A549 (cell line): ENCODE measurements around the gene GATC. TPM values are rescaled to one million over a fixed set of nuclear protein-coding genes. Genes with fewer than 3 reads are reported as not detected.

Source experiments
- ATAC-seq, 2 experiments: fragments of 200-7000 bp in 1 of 2; fragments of >200 bp in 1 of 2; cut with Nextera tagmentation in 1 of 2; cut with Tn5 transposase in 1 of 2; 3 replicates each; pipeline versions ENCODE4 v1.8.0 to v1.9.1; 2018 to 2020; ENCODE audit warnings: mild to moderate bottlenecking in 1 of 2, moderate library complexity in 1 of 2
- CTCF ChIA-PET: fragments of 300-600 bp; sonication (Branson Sonifier 250); formaldehyde crosslinking; extraction: SDS; loops from one replicate; lab custom pipeline; 2021; ENCODE audit warnings: antibody characterized with exemption, inconsistent platforms; lab: Yijun Ruan, JAX
- POLR2A ChIA-PET: fragments of 350-600 bp; formaldehyde crosslinking; extraction: SDS; loops from one replicate; lab custom pipeline; 2021; ENCODE audit warnings: antibody characterized with exemption, inconsistent platforms; lab: Yijun Ruan, JAX
- DNase-seq, 2 experiments: peaks; one replicate each; pipeline versions ENCODE4 v3.0.0 to v3.0.0-alpha.2; 2011 to 2016; ENCODE audit warnings: low read depth in 1 of 2, low spot score in 1 of 2
- FAIRE-seq: peaks from 2 replicates; lab custom pipeline; 2011; peaks lifted over from hg19 to GRCh38; lab: Jason Lieb, UNC
- H3K27ac ChIP-seq, 2 experiments: fragments of >200 bp; sonication (Bioruptor Twin); formaldehyde crosslinking; 3 replicates each; pipeline ENCODE4 v1.5.1; 2016 to 2017
- H3K4me1 ChIP-seq: fragments of >200 bp; sonication (Bioruptor Twin); formaldehyde crosslinking; 3 replicates; pipeline ENCODE4 v1.6.1; 2016
- H3K4me2 ChIP-seq: fragments of >200 bp; sonication (Bioruptor Twin); formaldehyde crosslinking; 3 replicates; pipeline ENCODE4 v1.6.1; 2016
- H3K4me3 ChIP-seq: fragments of >200 bp; sonication (Bioruptor Twin); formaldehyde crosslinking; 3 replicates; pipeline ENCODE4 v1.5.1; 2016
- H3K9me3 ChIP-seq: fragments of >200 bp; sonication (Bioruptor Twin); formaldehyde crosslinking; 3 replicates; pipeline ENCODE4 v1.6.1; 2016
- CEBPB ChIP-seq, 2 experiments: fragments of >200 bp in 1 of 2; sonication (Bioruptor Twin) in 1 of 2; formaldehyde crosslinking in 1 of 2; IDR thresholded peaks; 2 replicates each; pipeline ENCODE4 v1.6.1; 2012 to 2016
- CHD2 ChIP-seq: fragments of 150-350 bp; IDR thresholded peaks from 2 replicates; pipeline ENCODE4 v1.6.1; 2014; ENCODE audit warnings: low read length; ENCODE audit not compliant: partially characterized antibody
- EHMT2 ChIP-seq: fragments of 200-600 bp; sonication (generic); IDR thresholded peaks from 2 replicates; pipeline ENCODE4 v1.6.1; 2016; ENCODE audit warnings: antibody characterized with exemption, low read depth, mild to moderate bottlenecking, moderate library complexity
- ELK1 ChIP-seq: fragments of 150-350 bp; IDR thresholded peaks from 2 replicates; pipeline ENCODE4 v1.6.1; 2014; ENCODE audit warnings: low read depth, mild to moderate bottlenecking, low read length
- EP300 ChIP-seq, 2 experiments: fragments of >200 bp; sonication (Bioruptor Twin); formaldehyde crosslinking; IDR thresholded peaks; 2 replicates in 1 of 2; 3 replicates in 1 of 2; pipeline ENCODE4 v1.6.1; 2016 to 2017
- FOSB ChIP-seq: fragments of 250-450 bp; sonication (Bioruptor Pico); IDR thresholded peaks from 2 replicates; pipeline ENCODE4 v1.5.0; 2020; ENCODE audit warnings: mild to moderate bottlenecking, moderate library complexity
- FOSL2 ChIP-seq, 2 experiments: fragments of 450-650 bp in 1 of 2; fragments of >200 bp in 1 of 2; sonication (Bioruptor Twin) in 1 of 2; formaldehyde crosslinking; IDR thresholded peaks; 2 replicates each; pipeline versions ENCODE4 v1.5.0 to v1.6.1; 2016 to 2020; ENCODE audit warnings: mild to moderate bottlenecking in 1 of 2, moderate library complexity in 1 of 2
- HES2 ChIP-seq: fragments of >200 bp; sonication (Bioruptor Twin); formaldehyde crosslinking; IDR thresholded peaks from 2 replicates; pipeline ENCODE4 v1.6.1; 2016
- HMGXB4 ChIP-seq: fragments of 250-450 bp; sonication (Bioruptor Pico); IDR thresholded peaks from 2 replicates; pipeline ENCODE4 v1.5.0; 2021; ENCODE audit warnings: mild to moderate bottlenecking, moderate library complexity, borderline replicate concordance
- HOXB13 ChIP-seq: fragments of 250-450 bp; sonication (Bioruptor Pico); IDR thresholded peaks from 2 replicates; pipeline ENCODE4 v1.5.0; 2020; ENCODE audit warnings: low read depth, mild to moderate bottlenecking, moderate library complexity
- HOXB5 ChIP-seq: fragments of 250-450 bp; sonication (Bioruptor Pico); IDR thresholded peaks from 2 replicates; pipeline ENCODE4 v1.5.0; 2020; ENCODE audit warnings: mild to moderate bottlenecking, moderate library complexity
- JUNB ChIP-seq: fragments of >200 bp; sonication (Bioruptor Twin); formaldehyde crosslinking; IDR thresholded peaks from 2 replicates; pipeline ENCODE4 v1.6.1; 2016
- KDM1A ChIP-seq: fragments of 200-600 bp; sonication (generic); IDR thresholded peaks from 2 replicates; pipeline ENCODE4 v1.6.1; 2016; ENCODE audit warnings: low read depth, mild to moderate bottlenecking
- NFE2L2 ChIP-seq: fragments of 150-350 bp; conservative IDR thresholded peaks from 2 replicates; pipeline ENCODE4 v1.6.1; 2014; ENCODE audit warnings: low read length
- NPAS2 ChIP-seq: fragments of 250-450 bp; sonication (Bioruptor Pico); IDR thresholded peaks from 2 replicates; pipeline ENCODE4 v1.8.0; 2022; ENCODE audit warnings: mild to moderate bottlenecking, moderate library complexity, borderline replicate concordance
- PHF8 ChIP-seq: fragments of 200-600 bp; sonication (generic); IDR thresholded peaks from 2 replicates; pipeline ENCODE4 v1.6.1; 2016; ENCODE audit warnings: low read depth, mild to moderate bottlenecking, antibody characterized with exemption, moderate library complexity, borderline replicate concordance
- POLR2A ChIP-seq: IDR thresholded peaks from 2 replicates; pipeline ENCODE4 v1.6.1; 2012; ENCODE audit warnings: mild to moderate bottlenecking, low read length
- POLR2AphosphoS2 ChIP-seq: conservative IDR thresholded peaks from 2 replicates; pipeline ENCODE4 v1.6.1; 2012; ENCODE audit warnings: low read length, improper control_type of control experiment, inconsistent platforms
- RAD21 ChIP-seq, 2 experiments: fragments of >200 bp in 1 of 2; sonication (Bioruptor Twin) in 1 of 2; formaldehyde crosslinking in 1 of 2; IDR thresholded peaks in 1 of 2; conservative IDR thresholded peaks in 1 of 2; 2 replicates in 1 of 2; 3 replicates in 1 of 2; pipeline ENCODE4 v1.6.1; 2012 to 2018; ENCODE audit warnings: inconsistent platforms in 1 of 2
- ZFP36 ChIP-seq: fragments of 450-650 bp; IDR thresholded peaks from 2 replicates; pipeline ENCODE4 v1.6.1; 2014; ENCODE audit warnings: borderline replicate concordance; ENCODE audit not compliant: partially characterized antibody
- WGBS: methylation state at CpG from one replicate; pipeline ENCODE4 v1.1.6; 2017; ENCODE audit errors: missing lambda C conversion rate; 5-methylcytosine and 5-hydroxymethylcytosine counted together
- polyA plus RNA-seq, 4 experiments: library from polyadenylated mRNA; depleted of rRNA in 3 of 4; stranded (reverse); fragments of >200 nt; fragmentation: RNase III in 1 of 4; extraction: RNeasy Plus Mini Kit Qiagen cat#74134 plus additional on column Dnase treatment in 1 of 4; gene quantifications; 2 replicates in 3 of 4; 3 replicates in 1 of 4; pipeline ENCODE4 v1.2.3, GENCODE V29; 2011 to 2017
- small RNA-seq, 6 experiments: library from RNA; depleted of rRNA; stranded (forward); fragments of <200 nt; gene quantifications; one replicate each; pipeline ENCODE3, GENCODE V24; 2012

GATC gene
- polyA plus RNA-seq, 2 of the 4 experiments (the other 2 are of a cell fraction): 22.5 to 40.6 TPM

- POLR2A ChIA-PET: interaction anchor here (1.8 kb wide), 1 partner anchor 8 kb away, joined by 6 read pairs; the partner anchor contains the start of gene DYNLL1
- TF ChIP-seq HES2 (no peak), KDM1A (no peak), RAD21 (conservative IDR thresholded peaks at IDR 0.05 in 1 of 2, IDR thresholded peaks at IDR 0.05 in 1 of 2) (no peak), JUNB (no peak), FOSB (CRISPR knock-in tag) (no peak), NFE2L2 (no peak), HOXB5 (no peak), POLR2AphosphoS2 (no peak), CEBPB (IDR thresholded peaks at IDR 0.05) (no peak), PHF8 (no peak), HMGXB4 (no peak), CHD2 (no peak), NPAS2 (CRISPR knock-in tag) (no peak), ZFP36 (no peak), EHMT2 (no peak), FOSL2 (IDR thresholded peaks at IDR 0.05) (no peak), FOSL2 (CRISPR knock-in tag; IDR thresholded peaks at IDR 0.05) (no peak), EP300 (IDR thresholded peaks at IDR 0.05) (no peak), ELK1 (no peak), HOXB13 (no peak)
Measured at GRCh38 chr12:120504587-120504986, 58.3 kb downstream of the GATC start.

GRCh38 chr12:120508537-120508936 lies 62.3 kb downstream of the GATC start:
- no peak for FAIRE-seq
- no peak for DNase-seq
- Histone ChIP-seq H3K4me3 (no peak overlapping the region), H3K27ac (no peak overlapping the region), H3K4me1 (no peaks in the 10 kb centered on the region), H3K9me3 (no peaks in the 10 kb centered on the region), H3K4me2 (no peak overlapping the region)
- WGBS: 90% methylated on average over 8 of the region's 8 CpGs
- POLR2A ChIA-PET: no interaction called here
- CTCF ChIA-PET: interaction anchor here (1.6 kb wide), 1 partner anchor 12 kb away, joined by 5 read pairs; no protein-coding TSS in a partner anchor
- ATAC-seq: no peak
- TF ChIP-seq POLR2A (no peak), NFE2L2 (no peak)

More at GRCh38 chr12:120504587-120504986, 58.3 kb downstream of the GATC start:
- DNase-seq: no peak
- no peak overlapping the region for H3K27ac ChIP-seq
- WGBS: 91% methylated on average over 4 of the region's 4 CpGs
- CTCF ChIA-PET: interaction anchor here (1.0 to 2.1 kb wide), 4 partner anchors 8 to 506 kb away, joined by 3 to 6 read pairs (median 3); partner anchors contain the start of gene DYNLL1
- no peak overlapping the region for H3K4me2 ChIP-seq
- H3K4me1 ChIP-seq: no peaks in the 10 kb centered on the region
- H3K9me3 ChIP-seq: no peaks in the 10 kb centered on the region
- no peak for ATAC-seq
- FAIRE-seq: no peak
- H3K4me3 ChIP-seq: no peak overlapping the region

Small RNAs within 50 kb of the gene (small RNA-seq; reads per million reads assigned to genes)
- gene RF00019: 0 reads per million in 6 experiments

Other genes with a start within 250 kb of the GATC start
- 5,441 and 7,182 TPM in 2 replicates for gene RPLP0, start 245.3 kb upstream of the GATC start, polyA plus RNA-seq (2011; rRNA removed)
- 3,449 to 3,524 TPM (median 3,456 TPM) in 3 replicates for gene RPLP0, start 245.3 kb upstream of the GATC start, polyA plus RNA-seq (2017; fragmentation: RNase III; extraction: RNeasy Plus Mini Kit Qiagen cat#74134 plus additional on column Dnase treatment)
- 40.1 and 62.8 TPM in 2 replicates for gene PXN, start 180.7 kb upstream of the GATC start, polyA plus RNA-seq (2011; rRNA removed)
- 97.0 to 102 TPM (median 98.6 TPM) in 3 replicates for gene PXN, start 180.7 kb upstream of the GATC start, polyA plus RNA-seq (2017; fragmentation: RNase III; extraction: RNeasy Plus Mini Kit Qiagen cat#74134 plus additional on column Dnase treatment)
- gene RNU4-2, start 154.5 kb upstream of the GATC start, polyA plus RNA-seq (2011; rRNA removed): under 0.01 TPM in 1 of 2 replicates, not detected in the other
- gene RNU4-2, start 154.5 kb upstream of the GATC start, polyA plus RNA-seq (2017; fragmentation: RNase III; extraction: RNeasy Plus Mini Kit Qiagen cat#74134 plus additional on column Dnase treatment): not detected in 3 replicates
- not detected in 2 replicates for gene RNU4-1, start 153.2 kb upstream of the GATC start, polyA plus RNA-seq (2011; rRNA removed)
- not detected in 3 replicates for gene RNU4-1, start 153.2 kb upstream of the GATC start, polyA plus RNA-seq (2017; fragmentation: RNase III; extraction: RNeasy Plus Mini Kit Qiagen cat#74134 plus additional on column Dnase treatment)
- 1.6 and 2.6 TPM in 2 replicates for gene SIRT4, start 144.1 kb upstream of the GATC start, polyA plus RNA-seq (2011; rRNA removed)
- gene SIRT4, start 144.1 kb upstream of the GATC start, polyA plus RNA-seq (2017; fragmentation: RNase III; extraction: RNeasy Plus Mini Kit Qiagen cat#74134 plus additional on column Dnase treatment): 0.87 to 1.6 TPM (median 0.95 TPM) in 3 replicates
- gene PLA2G1B, start 118.7 kb upstream of the GATC start, polyA plus RNA-seq (2011; rRNA removed): 0.21 TPM in 1 of 2 replicates, not detected in the other
- gene PLA2G1B, start 118.7 kb upstream of the GATC start, polyA plus RNA-seq (2017; fragmentation: RNase III; extraction: RNeasy Plus Mini Kit Qiagen cat#74134 plus additional on column Dnase treatment): not detected in 3 replicates
- 0.44 and 0.72 TPM in 2 replicates for gene MSI1, start 77.3 kb upstream of the GATC start, polyA plus RNA-seq (2011; rRNA removed)
- 1.0 to 1.9 TPM (median 1.4 TPM) in 3 replicates for gene MSI1, start 77.3 kb upstream of the GATC start, polyA plus RNA-seq (2017; fragmentation: RNase III; extraction: RNeasy Plus Mini Kit Qiagen cat#74134 plus additional on column Dnase treatment)
- 948 and 1,287 TPM in 2 replicates for gene COX6A1, start 8.3 kb upstream of the GATC start, polyA plus RNA-seq (2011; rRNA removed)
- 709 to 768 TPM (median 759 TPM) in 3 replicates for gene COX6A1, start 8.3 kb upstream of the GATC start, polyA plus RNA-seq (2017; fragmentation: RNase III; extraction: RNeasy Plus Mini Kit Qiagen cat#74134 plus additional on column Dnase treatment)
- gene TRIAP1, start 60 bp upstream of the GATC start, polyA plus RNA-seq (2011; rRNA removed): 97.9 and 114 TPM in 2 replicates
- gene TRIAP1, start 60 bp upstream of the GATC start, polyA plus RNA-seq (2017; fragmentation: RNase III; extraction: RNeasy Plus Mini Kit Qiagen cat#74134 plus additional on column Dnase treatment): 70.9 to 81.9 TPM (median 72.3 TPM) in 3 replicates
- 173 and 218 TPM in 2 replicates for gene SRSF9, start 23.3 kb downstream of the GATC start, polyA plus RNA-seq (2011; rRNA removed)
- gene SRSF9, start 23.3 kb downstream of the GATC start, polyA plus RNA-seq (2017; fragmentation: RNase III; extraction: RNeasy Plus Mini Kit Qiagen cat#74134 plus additional on column Dnase treatment): 288 to 316 TPM (median 306 TPM) in 3 replicates
- 744 and 825 TPM in 2 replicates for gene DYNLL1, start 49.7 kb downstream of the GATC start, polyA plus RNA-seq (2011; rRNA removed)
- 700 to 848 TPM (median 735 TPM) in 3 replicates for gene DYNLL1, start 49.7 kb downstream of the GATC start, polyA plus RNA-seq (2017; fragmentation: RNase III; extraction: RNeasy Plus Mini Kit Qiagen cat#74134 plus additional on column Dnase treatment)
- 84.9 and 100.0 TPM in 2 replicates for gene COQ5, start 82.7 kb downstream of the GATC start, polyA plus RNA-seq (2011; rRNA removed)
- gene COQ5, start 82.7 kb downstream of the GATC start, polyA plus RNA-seq (2017; fragmentation: RNase III; extraction: RNeasy Plus Mini Kit Qiagen cat#74134 plus additional on column Dnase treatment): 46.6 to 49.6 TPM (median 48.9 TPM) in 3 replicates
- gene RNF10, start 87.9 kb downstream of the GATC start, polyA plus RNA-seq (2011; rRNA removed): 118 and 137 TPM in 2 replicates
- 87.0 to 101 TPM (median 99.3 TPM) in 3 replicates for gene RNF10, start 87.9 kb downstream of the GATC start, polyA plus RNA-seq (2017; fragmentation: RNase III; extraction: RNeasy Plus Mini Kit Qiagen cat#74134 plus additional on column Dnase treatment)
- gene POP5, start 135.0 kb downstream of the GATC start, polyA plus RNA-seq (2011; rRNA removed): 111 and 133 TPM in 2 replicates
- gene POP5, start 135.0 kb downstream of the GATC start, polyA plus RNA-seq (2017; fragmentation: RNase III; extraction: RNeasy Plus Mini Kit Qiagen cat#74134 plus additional on column Dnase treatment): 82.4 to 84.5 TPM (median 84.4 TPM) in 3 replicates
- 0.17 and 0.22 TPM in 2 replicates for gene CABP1, start 194.2 kb downstream of the GATC start, polyA plus RNA-seq (2011; rRNA removed)
- gene CABP1, start 194.2 kb downstream of the GATC start, polyA plus RNA-seq (2017; fragmentation: RNase III; extraction: RNeasy Plus Mini Kit Qiagen cat#74134 plus additional on column Dnase treatment): 0.08 to 0.16 TPM (median 0.15 TPM) in 3 replicates
- gene MLEC, start 240.7 kb downstream of the GATC start, polyA plus RNA-seq (2011; rRNA removed): 89.1 and 140 TPM in 2 replicates
- 117 to 126 TPM (median 121 TPM) in 3 replicates for gene MLEC, start 240.7 kb downstream of the GATC start, polyA plus RNA-seq (2017; fragmentation: RNase III; extraction: RNeasy Plus Mini Kit Qiagen cat#74134 plus additional on column Dnase treatment)